Stimulated activated CD8-positive, alpha-beta memory T cell treated with anti-CD3 and anti-CD28 coated beads, Interleukin-15, amount 100 ng/mL, for 48 hours (primary cell): ENCODE results near the gene SLC37A3.
"Not testable (repeated sequence)": the region's sequence is repeated elsewhere in the genome, so short reads cannot be mapped to it uniquely, and the experiment has no call there.

Experiments used
- DNase-seq, 2 donors: peaks; one replicate each; pipeline ENCODE4 v3.0.0-alpha.2; 2020; ENCODE audit warnings: low read depth in 2 of 2

Gene SLC37A3

DNA sequence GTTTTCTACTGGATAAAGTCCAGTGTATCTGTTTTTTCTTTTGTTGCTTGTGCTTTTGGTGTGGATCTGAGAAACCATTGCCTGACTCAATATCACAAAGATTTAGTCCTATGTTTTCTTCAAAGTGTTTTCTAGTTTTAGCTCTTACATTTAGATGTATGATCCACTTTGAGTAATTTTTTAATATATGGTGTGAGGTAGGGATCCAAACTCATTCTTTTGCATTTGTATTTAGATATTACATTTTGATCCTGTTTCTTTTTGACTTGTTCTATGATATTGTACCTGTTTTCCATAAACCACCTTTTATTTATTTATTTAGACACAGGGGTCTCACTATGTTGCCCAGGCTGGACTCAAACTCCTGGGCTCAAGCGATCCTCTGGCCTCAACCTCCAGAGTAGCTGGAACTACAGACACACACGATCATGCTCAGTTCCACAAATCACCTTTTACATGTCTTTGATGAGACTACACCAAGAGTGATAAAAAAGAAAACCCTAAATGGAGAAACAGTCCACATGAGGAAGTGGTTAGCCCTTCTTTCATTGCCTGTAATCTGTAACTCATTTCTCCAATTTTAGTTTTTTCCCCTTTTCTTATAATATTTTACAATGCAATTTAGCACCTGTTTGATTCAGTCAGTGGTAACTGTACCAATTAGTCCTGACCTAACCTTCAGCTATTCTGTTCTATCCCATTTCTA, 86.0 kb downstream of the SLC37A3 start:
- DNase-seq: no peak

DNA sequence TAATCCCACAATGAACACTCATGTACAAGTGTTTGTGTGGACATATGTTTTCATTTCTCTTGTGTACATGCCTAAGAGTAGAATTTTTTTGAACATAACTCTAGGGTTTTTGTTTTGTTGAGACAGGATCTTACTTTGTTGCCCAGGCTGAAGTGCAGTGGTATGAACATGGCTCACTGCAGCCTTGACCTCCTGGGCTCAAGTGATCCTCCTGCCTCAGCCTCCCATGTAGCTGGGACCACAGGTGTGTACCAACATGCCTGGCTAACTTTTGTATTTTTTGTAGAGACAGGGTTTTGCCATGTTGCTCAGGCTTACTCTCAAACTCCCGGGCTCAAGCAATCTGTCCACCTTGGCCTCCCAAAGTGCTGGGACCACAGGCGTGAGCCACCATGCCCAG, 87.2 kb downstream of the SLC37A3 start:
- not testable (repeated sequence) for DNase-seq

DNA sequence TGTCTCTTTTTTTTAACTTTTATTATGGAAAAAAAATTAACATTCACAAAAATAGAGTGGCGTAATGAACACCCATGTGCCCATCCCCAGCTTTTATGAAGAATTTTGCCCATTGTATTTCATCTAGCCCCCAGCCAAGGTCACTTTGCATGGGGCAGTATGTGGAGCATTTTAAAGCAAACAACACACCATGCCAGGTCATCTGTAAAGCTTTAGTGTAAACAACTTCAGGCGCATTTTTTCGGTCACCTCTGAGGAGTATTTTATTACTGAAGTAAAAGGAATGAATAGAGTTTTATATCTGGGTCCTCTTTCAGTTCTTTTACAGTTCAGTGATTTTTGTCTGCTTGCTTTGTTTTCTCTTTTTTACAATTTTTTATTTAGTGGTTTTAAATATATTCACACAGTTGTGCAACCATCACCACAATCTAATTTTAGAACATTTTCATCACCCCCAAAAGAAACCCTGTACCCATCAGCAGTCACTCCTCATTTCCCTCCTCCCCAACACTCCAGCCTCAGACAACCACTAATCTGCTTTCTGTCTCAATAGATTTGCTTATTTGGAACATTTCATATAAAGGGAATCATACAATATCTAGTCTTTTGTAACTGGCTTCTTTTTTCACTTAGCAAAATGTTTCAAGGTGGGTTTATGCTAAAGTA, 87.9 kb downstream of the SLC37A3 start:
- DNase-seq: no peak

DNA sequence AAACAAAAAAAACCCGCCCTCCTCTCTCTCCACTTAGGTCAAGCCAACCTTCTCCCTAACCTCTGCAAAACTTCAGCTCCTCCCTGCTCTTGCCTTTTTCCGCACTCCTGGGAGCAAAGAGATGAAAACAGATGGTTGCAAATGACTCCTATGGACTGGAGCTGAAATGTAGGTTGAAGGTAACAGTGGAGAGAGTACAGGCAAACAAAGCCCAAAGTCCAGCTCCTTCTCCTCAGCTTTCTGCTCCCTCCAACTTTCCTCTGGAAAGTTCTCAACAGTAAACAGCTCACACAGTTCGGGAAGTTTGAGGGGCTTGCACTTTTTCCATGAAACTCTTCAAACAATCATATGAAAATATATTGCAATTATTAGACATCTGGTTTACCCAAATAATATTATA, 90.3 kb downstream of the SLC37A3 start:
- no peak for DNase-seq

DNA sequence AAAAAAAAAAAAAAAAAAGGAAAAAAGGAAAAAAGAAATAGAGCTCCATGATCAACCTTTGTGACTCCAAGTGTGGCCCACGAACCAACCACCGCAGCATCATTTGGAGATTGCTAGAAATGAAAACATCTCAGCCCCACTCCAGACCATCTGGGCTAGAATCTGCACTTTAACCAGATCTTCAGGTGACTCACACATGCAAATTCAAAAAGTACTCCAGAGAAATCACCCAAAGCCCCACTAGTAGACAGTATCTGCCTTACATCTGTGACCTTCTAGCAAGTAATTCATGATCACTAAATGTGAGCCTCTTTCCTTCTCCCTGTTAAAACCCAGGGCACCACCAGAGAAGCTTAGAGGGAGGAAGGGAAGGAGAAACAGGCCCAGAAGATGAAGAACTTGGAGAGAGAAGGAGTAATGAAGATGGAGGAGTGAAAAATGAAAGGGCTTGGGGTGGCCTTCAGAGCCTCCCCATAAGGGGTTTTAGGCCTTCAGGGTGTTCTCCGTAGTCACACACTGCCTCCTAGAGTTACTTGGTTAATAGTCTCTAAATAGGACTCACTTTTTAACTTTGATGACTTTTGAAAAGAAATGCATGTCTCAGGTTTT, 94.0 kb downstream of the SLC37A3 start:
- peak in 1 of 2 donors; percentile 34 for DNase-seq

DNA sequence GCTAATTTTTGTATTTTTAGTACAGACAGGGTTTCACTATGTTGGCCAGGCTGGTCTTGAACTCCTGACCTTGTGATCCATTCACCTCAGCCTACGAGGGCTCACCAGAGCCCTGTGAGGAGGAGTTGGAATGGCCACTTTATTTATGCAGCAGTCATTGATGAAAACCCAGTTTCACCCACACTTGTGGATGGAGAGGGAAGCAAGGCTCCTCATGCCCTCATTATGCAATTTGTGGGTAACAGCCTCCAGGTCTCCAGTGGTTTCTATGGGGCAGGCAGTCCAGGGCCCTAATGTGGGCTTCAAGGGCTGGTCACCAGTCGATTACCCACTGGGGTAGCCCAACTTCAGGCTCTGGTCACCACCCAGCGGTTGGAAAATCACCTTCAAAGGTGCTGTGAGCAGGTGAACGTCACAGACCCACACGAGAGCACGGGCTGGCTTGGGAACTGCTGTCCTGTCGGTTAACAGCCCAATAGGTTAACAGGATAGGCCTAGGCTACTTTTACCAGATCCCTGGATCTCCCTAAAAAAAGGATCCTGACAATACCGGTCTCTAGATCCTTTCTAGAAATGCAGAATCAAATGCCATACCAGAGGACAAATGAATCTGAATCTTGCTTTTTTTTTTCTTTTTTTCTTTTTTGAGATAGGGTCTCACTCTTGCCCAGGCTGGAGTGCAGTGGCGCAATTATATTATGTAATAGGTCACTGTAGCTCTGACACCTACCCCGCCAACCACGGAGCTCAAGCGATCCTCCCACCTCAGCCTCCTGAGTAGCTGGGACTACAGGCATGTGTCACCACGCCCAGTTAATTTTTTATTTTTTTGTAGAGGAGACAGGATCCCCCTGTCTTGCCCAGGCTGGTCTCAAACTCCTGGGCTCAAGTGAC, 97.8 kb downstream of the SLC37A3 start:
- no peak for DNase-seq

DNA sequence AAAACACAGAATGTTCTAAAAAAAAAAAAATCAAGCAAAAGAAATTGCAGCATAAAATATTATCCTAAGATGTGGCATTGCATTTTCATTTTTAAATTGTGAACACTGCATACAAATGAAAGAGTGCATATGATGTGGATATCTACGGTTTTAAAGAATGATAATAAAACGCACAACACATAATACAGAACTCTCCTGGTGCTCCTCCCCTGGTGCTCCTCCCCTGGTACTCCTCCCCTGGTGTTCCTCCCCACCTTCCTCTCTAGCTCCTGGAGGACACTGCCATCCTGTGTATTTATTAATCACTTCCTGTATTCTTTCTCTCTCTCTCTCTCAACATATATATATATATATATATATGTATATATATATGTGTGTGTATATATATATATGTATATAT, 100.1 kb downstream of the SLC37A3 start:
- no peak for DNase-seq

DNA sequence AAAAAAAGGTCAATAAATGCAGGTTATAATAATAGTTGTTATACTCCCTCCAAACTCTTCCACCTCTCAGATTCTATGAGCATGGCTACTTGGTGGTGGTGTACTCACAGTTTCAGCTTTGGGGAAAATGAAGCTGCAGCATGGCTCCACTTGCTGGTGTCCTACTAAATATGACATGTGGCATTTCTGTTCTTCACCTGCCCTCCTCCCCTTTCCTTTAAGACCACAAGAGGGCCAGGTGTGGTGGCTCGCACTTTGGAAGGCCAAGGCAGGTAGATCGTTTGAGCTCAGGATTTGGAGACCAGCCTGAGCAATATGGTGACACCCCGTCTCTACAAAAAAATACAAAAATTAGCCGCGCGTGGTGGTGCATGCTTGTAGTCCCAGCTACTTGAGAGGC, 101.1 kb downstream of the SLC37A3 start:
- DNase-seq: no peak

DNA sequence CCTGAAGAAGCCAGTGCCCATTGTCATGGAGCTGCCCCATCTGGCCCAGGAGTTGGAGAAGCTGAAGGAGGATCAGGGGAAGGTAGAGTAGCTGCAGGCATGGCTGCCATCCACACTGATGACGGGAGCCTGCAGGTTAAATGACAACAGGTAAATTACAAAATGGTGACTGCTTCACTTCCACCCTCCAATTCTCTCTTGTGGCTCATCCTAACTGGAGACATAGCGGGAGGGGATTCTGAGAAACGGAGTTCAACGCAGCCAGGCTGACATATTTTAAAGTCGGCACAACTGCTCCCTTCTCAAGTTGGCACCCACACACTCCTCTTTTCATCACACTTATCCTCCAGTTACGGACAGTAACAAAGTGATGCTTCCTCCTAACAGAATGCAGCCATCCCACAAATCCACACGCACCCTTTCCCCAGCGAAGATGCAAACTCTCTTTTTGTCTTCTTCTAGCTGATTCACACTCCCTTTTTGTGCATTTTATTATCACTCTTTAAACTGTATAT, 103.0 kb downstream of the SLC37A3 start:
- no peak for DNase-seq

DNA sequence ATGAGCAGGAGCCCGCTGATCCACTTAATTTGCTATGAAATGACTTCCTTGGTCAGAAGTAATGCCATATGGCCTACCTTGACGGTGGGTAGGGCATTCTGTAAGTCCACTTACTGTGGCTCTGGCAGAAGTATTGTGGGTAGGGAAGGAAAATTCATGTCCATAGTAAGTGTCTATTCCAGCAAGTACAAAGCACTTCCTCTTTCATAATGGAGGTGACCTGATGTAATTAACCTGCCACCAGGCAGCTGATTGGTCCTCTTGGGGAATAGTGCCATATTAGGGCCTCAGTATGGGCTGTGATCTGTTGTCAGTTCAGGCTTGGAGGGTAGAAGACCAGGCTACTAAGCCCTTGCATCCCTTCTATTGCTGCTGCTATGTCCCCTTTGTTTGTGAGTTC, 103.9 kb downstream of the SLC37A3 start:
- DNase-seq: no peak

DNA sequence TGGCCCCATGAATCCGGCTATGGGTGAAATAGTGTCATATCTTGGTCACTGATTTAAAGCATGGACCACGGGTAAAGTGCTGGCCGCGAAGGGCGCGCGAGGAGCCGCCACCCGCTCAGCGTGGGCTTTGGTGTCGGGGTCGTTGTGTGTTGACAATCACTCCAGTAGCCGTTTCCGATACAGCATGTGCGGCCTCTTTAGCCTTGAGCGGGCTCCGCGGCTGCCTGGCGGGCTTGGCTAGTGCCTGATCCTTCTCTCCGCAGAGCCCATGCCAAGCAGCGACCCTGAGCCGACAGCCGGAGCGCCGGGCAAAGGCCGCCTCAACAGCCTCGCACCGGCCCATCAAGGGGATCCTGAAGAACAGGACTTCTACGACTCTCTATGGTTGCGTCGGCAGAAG, 105.9 kb downstream of the SLC37A3 start:
- DNase-seq: no peak

DNA sequence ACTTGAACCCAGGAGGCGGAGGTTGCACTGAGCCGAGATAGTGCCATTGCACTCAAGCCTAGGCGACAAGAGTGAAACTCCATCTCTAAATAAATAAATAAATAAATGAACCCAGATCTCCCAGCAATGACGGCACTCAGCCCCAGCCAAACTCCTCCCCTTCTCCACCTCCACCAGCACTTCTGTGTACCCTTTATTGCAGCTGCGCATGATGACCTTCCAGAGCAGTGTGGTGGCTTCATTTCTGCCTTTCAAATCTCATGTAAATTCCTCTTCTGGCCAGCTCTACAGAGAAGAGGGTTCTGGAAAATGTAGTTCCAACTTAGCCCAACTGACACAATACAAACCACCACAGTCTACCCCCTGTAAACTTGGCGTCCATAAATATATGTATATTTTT, 108.5 kb downstream of the SLC37A3 start:
- no peak for DNase-seq

DNA sequence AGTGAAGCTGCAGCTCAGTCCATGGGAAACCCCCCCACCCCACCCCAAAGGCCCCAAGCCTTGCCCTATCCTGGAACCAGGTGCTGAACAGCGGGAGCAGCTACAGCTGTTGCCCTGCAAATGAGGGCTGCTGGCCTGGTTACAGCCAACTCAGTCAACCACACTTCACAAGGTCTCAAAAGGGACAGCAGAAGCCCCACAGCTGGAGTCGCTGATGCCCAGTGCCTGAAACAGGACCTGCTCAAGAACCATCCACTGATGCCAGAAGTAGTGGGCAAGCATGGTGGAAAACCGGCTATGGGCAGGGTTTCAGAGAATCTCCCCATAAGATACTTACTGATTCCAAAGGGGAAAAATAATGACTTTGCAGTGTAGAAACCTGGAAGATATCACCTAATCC, 110.3 kb downstream of the SLC37A3 start:
- no peak for DNase-seq

DNA sequence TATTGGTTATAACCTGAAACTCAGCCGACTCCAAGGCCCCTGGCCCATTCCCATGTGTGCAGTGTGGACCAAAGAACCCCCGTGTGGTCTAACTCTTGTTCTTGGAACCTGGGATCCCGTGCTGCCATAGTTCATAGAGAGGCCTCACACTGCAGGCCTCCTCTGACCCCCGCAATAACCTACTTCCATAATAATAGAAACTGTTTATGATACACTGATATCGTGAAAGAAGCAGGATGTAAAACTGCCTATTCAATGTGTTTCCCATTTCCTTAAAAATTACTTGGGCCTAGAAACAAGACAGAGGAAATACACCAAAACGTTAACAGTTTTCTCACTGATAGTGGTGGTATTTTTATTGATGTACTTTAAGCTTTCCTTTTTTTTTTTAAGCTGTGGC, 112.4 kb downstream of the SLC37A3 start:
- DNase-seq: no peak

DNA sequence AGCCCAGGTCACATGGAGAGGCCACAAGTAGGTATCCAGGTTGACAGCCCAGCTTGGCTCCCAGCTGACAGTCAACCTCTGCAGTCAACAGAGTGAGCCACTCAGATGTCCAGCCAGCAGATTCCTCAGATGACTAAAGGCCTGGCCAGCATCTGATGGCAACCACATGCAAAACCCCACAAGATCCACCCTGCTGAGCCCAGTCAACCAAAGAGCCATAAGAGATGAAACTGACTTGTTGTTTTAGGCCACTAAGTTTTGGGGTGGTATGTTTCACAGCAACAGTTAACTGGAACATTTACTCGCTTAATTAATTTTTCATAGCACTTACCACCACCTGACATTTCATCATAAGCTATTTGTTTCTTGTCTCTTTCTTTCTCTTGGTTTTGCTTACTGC, 114.3 kb downstream of the SLC37A3 start:
- no peak for DNase-seq
